ENCODE data around the gene OR2G6.
"Not testable (repeated sequence)": the region's sequence is repeated elsewhere in the genome, so short reads cannot be mapped to it uniquely, and the experiment has no call there.

Gene OR2G6

DNA sequence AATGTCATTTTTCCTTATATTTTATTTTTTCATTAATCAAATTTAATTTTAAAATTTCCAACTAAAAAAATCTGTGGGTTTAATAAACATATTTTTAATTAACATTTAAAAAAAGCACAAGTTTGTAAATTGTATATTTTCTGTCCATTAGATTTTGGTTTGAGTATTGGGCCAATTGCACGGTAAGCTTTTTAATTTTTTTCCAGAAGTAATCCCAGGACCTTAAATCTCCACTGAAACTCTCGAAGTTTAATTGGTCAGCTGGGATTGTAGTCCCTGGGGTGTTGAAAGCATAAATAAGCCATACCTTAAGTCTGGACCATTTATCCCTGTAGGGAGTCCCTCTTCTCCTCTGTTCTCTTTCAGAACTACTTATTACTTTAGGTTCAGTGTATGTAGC is at the start of gene OR2G6:
TSS of gene OR2G6 (plus strand) at position 301 of the 400 bp plus-strand sequence. CDS start 13,574 bp downstream, outside the sequence.
- DNase-seq (ENCODE audit: low read depth): not testable (repeated sequence)

DNA sequence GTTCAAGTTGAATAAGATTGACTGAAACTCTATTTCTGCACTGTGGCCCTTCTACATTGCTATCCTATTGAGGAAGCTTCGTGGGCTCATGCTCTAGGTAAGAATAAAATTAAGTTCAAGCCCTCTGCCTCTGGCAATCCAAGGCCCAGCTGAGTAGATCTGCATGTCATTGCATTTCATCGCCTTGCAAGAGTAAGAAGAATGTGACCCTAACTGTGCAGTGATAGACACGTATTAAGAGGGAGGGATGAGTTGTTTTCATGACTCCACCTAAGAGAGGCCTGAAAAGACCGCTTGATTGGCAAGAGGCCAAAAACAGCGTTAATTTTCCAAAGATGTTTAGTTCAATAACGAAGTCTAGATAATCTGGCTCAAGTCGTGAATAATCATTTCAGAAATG is 48.8 kb upstream of the OR2G6 start:
- not testable (repeated sequence) for DNase-seq (ENCODE audit: low read depth)

DNA sequence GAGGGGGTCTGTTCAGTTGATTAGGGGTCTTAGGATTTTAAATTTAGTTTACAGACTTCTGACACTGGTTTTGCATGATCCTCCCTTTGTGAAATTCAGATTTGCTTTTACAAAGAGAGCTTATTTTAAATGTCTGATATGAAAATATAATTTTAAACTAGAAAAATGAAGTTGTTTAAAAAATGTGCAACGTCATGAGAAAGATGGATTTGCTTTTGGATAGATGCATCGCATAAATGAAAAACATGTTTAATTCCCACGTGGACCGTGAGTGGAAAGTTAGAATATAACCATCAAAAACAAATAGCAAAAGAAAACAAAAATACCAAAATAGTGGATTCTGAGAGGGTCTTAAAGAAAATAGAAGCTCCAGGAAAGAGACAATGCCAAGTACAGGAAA is 36.7 kb upstream of the OR2G6 start:
- DNase-seq (ENCODE audit: low read depth): no peak

DNA sequence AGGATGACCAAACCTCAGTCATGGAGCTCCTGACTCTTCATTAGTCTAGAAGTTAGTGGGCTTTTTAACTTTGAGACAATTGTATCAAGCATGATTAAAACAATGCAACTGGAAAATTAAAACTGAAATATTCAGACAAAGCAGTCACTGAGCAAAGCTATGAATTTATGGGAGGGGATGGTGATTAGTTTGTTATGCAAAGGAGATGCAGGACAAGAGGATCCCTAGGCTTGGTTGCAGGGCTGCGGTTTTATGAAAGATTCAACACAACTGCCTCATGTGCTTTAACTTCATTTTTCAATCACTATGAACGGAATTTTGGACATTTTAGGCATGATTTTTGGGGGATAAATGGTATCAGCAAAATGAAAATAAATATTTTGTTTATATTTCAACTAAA is 35.8 kb upstream of the OR2G6 start:
- DNase-seq (ENCODE audit: low read depth): not testable (repeated sequence)

DNA sequence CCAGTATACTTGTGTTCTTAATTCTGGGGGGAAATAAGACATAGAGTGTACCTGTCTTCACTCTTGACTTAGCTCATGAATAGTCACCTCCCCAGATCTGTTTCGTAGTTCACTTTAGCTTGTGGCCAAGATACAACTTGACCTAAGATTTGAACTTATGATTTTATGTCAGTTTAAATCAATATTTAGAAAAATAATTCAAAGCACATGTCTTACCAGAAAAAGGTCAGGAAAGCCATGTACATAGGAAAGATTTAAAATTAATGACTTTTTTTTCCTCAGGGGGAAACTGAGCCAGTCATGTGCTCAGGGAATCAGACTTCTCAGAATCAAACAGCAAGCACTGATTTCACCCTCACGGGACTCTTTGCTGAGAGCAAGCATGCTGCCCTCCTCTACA is 34.8 kb upstream of the OR2G6 start, which contains the start of gene OR2T3:
TSS of gene OR2T3 (plus strand) at position 301 of the 400 bp plus-strand sequence. CDS start at position 301, 0 bp downstream.
- DNase-seq (ENCODE audit: low read depth): not testable (repeated sequence)

DNA sequence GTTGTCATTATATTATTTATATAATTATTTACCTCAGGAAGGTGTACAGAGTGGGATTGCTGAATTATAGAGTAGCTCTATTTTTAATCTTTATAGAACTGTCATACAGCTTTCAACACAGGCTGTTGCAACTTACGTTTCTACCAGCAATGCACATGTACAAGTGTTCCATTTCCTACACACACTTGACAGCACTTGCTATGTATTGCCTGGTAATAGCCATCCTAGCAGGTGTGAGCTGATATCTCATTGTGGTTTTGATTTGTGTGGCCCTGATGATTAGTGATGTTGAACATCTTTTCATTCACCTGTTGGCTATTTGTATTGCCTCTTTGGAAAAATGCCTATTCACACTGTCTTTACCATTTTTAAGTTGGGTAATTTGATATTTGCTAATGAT is 32.2 kb upstream of the OR2G6 start:
- not testable (repeated sequence) for DNase-seq (ENCODE audit: low read depth)

DNA sequence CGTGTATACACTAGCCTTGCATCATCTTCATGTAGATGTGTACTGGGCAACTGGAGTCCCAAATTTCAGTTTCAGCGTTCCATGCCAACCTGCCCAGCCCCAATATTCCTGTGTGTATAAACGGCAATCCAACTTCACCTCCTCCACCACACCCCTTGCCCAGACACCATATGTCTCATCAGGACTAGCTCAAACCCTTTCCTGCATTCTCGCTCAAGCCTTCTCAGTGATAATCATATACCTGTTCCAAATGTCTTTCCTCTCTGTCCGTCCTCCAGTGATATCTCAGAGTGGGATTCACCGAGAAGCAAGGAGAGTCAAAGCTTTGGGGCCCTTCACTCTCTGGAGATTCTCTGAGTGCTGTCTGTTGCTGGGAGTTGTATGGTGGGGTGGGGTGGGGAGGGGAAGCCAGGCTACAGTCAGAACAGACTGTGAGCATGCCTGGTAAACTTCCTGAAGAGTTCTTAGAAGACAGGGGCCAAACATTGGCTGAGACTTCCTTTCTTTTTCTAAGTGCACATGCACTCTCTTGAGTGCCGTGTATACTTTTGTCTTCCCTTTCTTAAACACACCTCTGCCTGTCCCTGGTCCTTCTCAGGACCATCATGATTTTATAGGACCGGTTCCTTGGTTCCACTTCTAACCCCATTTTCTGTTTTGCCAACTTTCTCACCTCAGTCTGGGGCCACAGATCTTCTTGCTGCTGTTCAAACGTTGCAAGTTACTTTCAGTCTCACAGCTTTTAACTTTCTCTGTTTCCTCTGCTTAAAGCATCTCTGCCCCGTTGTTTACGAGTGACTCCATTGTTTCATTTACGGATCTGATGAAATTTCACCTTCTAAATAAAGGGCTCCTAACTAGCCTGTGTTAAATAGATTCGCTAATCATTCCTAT is 25.9 kb upstream of the OR2G6 start:
- DNase-seq (ENCODE audit: low read depth): not testable (repeated sequence)

DNA sequence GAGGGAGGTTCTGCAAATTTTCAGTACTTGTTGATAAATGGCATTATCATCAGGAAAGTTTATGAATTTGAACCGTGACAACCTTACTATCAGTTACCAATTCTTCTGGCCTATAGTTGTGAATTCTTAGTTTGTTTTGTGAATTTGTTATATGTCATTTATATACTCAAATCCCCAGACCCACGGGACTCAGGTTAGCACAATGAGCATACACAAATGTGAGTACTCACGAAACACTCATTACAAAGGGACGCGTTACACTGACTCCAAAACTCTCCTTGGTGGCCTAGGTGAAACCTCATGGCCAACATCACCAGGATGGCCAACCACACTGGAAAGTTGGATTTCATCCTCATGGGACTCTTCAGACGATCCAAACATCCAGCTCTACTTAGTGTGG is 19.6 kb upstream of the OR2G6 start, which contains the start of gene OR2T5:
TSS of gene OR2T5 (plus strand) at position 301 of the 400 bp plus-strand sequence. CDS start at position 301, 0 bp downstream.
- not testable (repeated sequence) for DNase-seq (ENCODE audit: low read depth)

DNA sequence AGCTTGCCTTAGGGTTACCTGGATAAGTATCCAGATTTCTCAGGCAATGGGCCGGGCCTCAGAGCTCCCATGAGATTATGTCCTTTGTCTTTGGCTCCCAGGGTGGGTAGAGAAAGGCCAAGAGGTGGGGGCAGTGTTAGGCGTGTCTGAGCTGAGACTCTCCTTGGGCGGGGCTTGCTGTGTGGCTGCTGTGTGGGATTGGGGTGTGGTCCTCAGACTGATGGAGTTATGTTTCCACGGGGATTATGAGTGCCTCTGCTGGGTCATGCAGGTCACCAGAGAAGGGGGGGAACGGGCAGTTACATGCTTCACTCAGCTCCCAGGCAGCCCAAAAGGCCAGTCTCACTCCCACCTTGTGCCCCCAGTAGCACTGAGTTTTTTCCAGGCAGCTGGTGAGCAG is 11.2 kb upstream of the OR2G6 start:
- not testable (repeated sequence) for DNase-seq (ENCODE audit: low read depth)

DNA sequence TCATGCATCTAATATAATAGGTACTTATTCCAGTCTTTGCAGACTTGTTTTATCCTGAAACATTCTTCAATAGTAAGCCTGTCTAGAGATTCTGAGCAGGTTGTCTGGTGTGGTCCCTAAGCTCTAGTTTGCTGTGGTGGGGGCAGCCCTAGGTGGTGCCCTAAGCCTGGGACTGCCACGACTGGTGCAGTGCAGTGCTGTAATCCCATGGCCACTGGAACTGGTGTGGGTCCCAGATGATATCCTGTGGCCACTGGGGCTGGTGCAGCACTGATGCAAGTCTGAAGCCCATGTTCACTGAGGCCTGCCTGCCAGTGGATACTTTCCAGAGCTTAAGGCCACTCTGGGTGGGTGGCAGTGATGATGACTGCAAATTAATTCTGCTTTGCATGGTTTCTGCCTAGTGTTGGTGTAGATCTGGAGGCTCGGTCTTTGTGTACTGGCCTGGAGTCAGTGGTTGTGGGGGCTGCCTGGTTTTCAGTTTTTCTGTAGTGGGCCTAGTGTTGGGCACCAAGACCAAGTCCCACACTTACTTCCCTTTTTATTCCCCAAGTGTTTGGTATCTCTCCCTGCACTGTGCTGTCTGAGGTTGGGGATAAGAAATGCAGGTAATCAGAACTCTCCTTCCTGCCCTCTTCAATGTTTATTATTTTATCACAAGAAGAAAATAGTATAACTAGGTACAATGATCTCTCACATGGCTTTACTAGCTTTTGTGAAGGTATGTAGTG is 7.4 kb upstream of the OR2G6 start:
- DNase-seq (ENCODE audit: low read depth): not testable (repeated sequence)

DNA sequence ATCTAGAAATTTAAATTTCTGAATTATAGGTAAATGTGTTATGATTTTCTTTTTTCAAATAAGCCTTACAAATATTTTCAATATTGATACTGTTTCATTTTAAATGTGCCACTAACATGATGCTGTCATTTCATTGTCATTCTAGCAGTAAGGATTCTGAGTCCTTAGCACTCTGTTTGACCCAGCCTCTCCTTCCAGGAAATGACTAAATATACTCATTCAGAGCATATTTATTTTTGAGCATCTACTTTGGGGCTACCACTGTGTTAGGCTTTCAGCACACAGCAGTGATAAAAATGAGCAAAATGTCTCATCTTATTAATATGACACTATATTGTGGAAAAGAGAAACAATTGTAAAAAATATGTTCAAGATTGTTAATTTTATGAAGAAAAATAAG is 2.3 kb downstream of the OR2G6 start:
- DNase-seq (ENCODE audit: low read depth): not testable (repeated sequence)

DNA sequence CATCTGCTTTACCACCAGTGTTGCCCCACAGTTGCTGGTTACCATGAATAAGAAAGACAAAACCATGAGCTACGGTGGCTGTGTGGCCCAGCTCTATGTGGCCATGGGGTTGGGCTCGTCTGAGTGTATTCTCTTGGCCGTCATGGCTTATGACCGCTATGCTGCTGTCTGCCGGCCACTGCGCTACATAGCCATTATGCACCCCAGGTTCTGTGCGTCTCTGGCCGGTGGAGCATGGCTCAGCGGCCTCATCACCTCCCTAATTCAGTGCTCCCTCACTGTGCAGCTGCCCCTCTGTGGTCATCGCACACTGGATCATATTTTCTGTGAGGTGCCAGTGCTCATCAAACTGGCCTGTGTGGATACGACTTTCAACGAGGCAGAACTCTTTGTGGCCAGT is 14.0 kb downstream of the OR2G6 start:
- DNase-seq (ENCODE audit: low read depth): no peak

DNA sequence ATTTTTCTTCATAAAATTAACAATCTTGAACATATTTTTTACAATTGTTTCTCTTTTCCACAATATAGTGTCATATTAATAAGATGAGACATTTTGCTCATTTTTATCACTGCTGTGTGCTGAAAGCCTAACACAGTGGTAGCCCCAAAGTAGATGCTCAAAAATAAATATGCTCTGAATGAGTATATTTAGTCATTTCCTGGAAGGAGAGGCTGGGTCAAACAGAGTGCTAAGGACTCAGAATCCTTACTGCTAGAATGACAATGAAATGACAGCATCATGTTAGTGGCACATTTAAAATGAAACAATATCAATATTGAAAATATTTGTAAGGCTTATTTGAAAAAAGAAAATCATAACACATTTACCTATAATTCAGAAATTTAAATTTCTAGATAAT is 29.6 kb downstream of the OR2G6 start:
- DNase-seq (ENCODE audit: low read depth): not testable (repeated sequence)

DNA sequence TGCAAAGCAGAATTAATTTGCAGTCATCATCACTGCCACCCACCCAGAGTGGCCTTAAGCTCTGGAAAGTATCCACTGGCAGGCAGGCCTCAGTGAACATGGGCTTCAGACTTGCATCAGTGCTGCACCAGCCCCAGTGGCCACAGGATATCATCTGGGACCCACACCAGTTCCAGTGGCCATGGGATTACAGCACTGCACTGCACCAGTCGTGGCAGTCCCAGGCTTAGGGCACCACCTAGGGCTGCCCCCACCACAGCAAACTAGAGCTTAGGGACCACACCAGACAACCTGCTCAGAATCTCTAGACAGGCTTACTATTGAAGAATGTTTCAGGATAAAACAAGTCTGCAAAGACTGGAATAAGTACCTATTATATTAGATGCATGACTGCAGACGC is 39.5 kb downstream of the OR2G6 start:
- not testable (repeated sequence) for DNase-seq (ENCODE audit: low read depth)

DNA sequence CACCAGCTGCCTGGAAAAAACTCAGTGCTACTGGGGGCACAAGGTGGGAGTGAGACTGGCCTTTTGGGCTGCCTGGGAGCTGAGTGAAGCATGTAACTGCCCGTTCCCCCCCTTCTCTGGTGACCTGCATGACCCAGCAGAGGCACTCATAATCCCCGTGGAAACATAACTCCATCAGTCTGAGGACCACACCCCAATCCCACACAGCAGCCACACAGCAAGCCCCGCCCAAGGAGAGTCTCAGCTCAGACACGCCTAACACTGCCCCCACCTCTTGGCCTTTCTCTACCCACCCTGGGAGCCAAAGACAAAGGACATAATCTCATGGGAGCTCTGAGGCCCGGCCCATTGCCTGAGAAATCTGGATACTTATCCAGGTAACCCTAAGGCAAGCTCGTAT is 43.2 kb downstream of the OR2G6 start:
- DNase-seq (ENCODE audit: low read depth): not testable (repeated sequence)

DNA sequence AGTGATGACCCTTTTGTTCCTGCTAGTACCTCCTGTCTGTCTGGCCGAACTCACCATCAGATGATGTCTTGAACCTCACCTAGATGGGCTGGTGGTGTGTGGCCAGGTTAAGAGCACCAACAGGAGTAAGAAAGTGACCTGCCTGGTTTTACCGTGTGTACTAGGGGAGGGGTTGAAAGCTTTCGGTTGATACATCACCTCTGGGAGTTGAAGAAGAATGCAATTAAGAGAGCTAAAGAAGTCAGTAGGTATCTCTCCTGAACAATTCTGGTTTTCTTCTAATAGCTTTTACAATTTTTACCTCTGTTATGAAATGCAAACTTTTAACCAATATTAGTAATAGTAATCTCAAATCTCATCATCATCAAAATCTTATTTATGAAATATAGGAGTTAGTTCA is 54.8 kb downstream of the OR2G6 start, which contains the start of gene OR2T29:
TSS of gene OR2T29 (minus strand) at position 101 of the 400 bp plus-strand sequence. CDS start 3,281 bp downstream, outside the sequence.
- not testable (repeated sequence) for DNase-seq (ENCODE audit: low read depth)

DNA sequence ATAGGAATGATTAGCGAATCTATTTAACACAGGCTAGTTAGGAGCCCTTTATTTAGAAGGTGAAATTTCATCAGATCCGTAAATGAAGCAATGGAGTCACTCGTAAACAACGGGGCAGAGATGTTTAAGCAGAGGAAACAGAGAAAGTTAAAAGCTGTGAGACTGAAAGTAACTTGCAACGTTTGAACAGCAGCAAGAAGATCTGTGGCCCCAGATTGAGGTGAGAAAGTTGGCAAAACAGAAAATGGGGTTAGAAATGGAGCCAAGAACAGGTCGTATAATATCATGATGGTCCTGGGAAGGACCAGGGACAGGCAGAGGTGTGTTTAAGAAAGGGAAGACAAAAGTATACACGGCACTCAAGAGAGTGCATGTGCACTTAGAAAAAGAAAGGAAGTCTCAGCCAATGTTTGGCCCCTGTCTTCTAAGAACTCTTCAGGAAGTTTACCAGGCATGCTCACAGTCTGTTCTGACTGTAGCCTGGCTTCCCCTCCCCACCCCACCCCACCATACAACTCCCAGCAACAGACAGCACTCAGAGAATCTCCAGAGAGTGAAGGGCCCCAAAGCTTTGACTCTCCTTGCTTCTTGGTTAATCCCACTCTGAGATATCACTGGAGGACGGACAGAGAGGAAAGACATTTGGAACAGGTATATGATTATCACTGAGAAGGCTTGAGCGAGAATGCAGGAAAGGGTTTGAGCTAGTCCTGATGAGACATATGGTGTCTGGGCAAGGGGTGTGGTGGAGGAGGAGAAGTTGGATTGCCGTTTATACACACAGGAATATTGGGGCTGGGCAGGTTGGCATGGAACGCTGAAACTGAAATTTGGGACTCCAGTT is 57.9 kb downstream of the OR2G6 start:
- DNase-seq (ENCODE audit: low read depth): not testable (repeated sequence)

DNA sequence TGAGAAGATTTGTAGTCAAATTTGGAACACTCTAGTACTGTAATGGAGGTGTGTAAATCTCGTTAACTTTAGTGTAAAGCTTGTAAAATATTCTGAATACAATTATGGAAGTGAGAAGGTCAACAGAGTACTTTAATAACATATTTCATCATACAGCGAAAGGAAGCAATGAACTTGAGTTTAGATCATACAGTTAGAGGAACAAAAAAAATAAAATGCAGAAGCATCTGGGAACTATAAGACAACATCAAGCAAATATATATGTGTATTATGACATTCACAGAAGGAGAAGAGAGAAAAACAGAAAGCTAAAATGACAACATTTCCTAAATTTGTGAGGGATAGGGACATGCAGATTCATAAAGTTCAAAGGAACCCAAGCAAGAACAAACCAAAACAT is 61.2 kb downstream of the OR2G6 start:
- not testable (repeated sequence) for DNase-seq (ENCODE audit: low read depth)

DNA sequence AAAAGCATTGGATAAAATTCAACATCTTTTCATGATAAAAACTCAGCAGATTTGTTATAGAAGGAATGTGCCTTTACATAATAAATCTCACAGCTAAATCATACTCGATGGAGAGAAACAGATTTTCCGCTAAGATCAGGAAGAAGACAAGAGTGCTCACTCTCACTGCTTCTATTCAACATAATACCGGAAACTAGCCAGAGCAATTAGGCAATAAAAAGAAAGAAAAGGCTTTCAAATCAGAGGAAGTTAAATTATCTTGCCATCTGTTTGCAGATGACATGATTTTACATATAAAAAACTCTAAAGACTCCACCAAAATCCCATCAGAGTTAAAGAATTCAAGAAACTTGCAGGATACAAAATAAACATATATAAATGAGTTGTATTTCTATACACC is 62.9 kb downstream of the OR2G6 start:
- DNase-seq (ENCODE audit: low read depth): not testable (repeated sequence)

DNA sequence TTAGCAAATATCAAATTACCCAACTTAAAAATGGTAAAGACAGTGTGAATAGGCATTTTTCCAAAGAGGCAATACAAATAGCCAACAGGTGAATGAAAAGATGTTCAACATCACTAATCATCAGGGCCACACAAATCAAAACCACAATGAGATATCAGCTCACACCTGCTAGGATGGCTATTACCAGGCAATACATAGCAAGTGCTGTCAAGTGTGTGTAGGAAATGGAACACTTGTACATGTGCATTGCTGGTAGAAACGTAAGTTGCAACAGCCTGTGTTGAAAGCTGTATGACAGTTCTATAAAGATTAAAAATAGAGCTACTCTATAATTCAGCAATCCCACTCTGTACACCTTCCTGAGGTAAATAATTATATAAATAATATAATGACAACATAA is 64.2 kb downstream of the OR2G6 start:
- not testable (repeated sequence) for DNase-seq (ENCODE audit: low read depth)

DNA sequence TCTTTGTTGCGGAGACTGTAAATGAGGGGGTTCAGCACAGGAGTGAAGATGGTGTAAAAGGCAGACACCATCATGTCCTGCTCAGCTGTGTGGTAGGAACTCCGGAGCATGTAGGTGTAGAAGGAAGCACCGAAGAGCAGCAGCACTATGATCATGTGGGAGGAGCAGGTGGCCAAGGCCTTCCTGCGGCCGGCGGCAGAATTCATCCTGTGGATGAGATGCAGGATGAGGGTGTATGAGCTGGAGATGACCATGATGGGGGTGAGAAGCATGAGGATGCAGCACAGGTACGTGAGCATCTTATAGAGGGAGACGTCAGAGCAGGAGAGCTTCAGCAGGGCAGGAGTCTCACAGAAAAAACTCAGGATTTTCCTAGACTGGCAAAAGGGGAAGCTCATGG is 66.0 kb downstream of the OR2G6 start:
- not testable (repeated sequence) for DNase-seq (ENCODE audit: low read depth)

DNA sequence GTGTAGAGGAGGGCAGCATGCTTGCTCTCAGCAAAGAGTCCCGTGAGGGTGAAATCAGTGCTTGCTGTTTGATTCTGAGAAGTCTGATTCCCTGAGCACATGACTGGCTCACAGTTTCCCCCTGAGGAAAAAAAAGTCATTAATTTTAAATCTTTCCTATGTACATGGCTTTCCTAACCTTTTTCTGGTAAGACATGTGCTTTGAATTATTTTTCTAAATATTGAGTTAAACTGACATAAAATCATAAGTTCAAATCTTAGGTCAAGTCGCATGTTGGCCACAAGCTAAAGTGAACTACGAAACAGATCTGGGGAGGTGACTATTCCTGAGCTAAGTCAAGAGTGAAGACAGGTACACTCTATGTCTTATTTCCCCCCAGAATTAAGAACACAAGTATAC is 66.8 kb downstream of the OR2G6 start, which contains the start of gene OR2T34:
TSS of gene OR2T34 (minus strand) at position 101 of the 400 bp plus-strand sequence. CDS start at position 101, 0 bp downstream.
- not testable (repeated sequence) for DNase-seq (ENCODE audit: low read depth)
